Chondrocyte (in vitro differentiated cells): ENCODE measurements around the gene TMEM86B. TPM values are rescaled to one million over a fixed set of nuclear protein-coding genes. Genes with fewer than 3 reads are reported as not detected.

Experiments
- DNase-seq: peaks from one replicate; pipeline ENCODE4 v3.0.0; 2021; ENCODE audit warnings: mixed read lengths, low spot score
- H3K27ac Mint-ChIP-seq: one replicate; pipeline ENCODE4 v1.8.0; 2021; ENCODE audit warnings: mild to moderate bottlenecking, moderate library complexity, mixed read lengths; ENCODE audit not compliant: unreplicated experiment
- H3K27me3 Mint-ChIP-seq: 2 replicates; pipeline ENCODE4 v1.8.0; 2021; ENCODE audit warnings: low read depth, mixed read lengths
- H3K36me3 Mint-ChIP-seq: 2 replicates; pipeline ENCODE4 v1.8.0; 2021; ENCODE audit warnings: low read depth, mixed read lengths
- H3K4me1 Mint-ChIP-seq: 2 replicates; pipeline ENCODE4 v1.8.0; 2021; ENCODE audit warnings: low read depth, mild to moderate bottlenecking, mixed read lengths
- H3K4me3 Mint-ChIP-seq: one replicate; pipeline ENCODE4 v1.8.0; 2021; ENCODE audit warnings: mild to moderate bottlenecking, moderate library complexity, mixed read lengths; ENCODE audit not compliant: unreplicated experiment
- H3K9me3 Mint-ChIP-seq: 2 replicates; pipeline ENCODE4 v1.8.0; 2021; ENCODE audit warnings: low read depth, mixed read lengths
- total RNA-seq: library from RNA; stranded (reverse); gene quantifications from 3 replicates; pipeline ENCODE4 v1.2.1, GENCODE V29; 2021
- TF ChIP-seq, protein P1 (sequence below): fragments of 200-600 bp; sonication (generic); IDR thresholded peaks from 2 replicates; pipeline ENCODE4 v1.5.0; 2021; ENCODE audit warnings: antibody characterized with exemption, mild to moderate bottlenecking, moderate library complexity

Gene TMEM86B
- total RNA-seq, 1 donor from 2014 or later = 1.5 TPM

DNA sequence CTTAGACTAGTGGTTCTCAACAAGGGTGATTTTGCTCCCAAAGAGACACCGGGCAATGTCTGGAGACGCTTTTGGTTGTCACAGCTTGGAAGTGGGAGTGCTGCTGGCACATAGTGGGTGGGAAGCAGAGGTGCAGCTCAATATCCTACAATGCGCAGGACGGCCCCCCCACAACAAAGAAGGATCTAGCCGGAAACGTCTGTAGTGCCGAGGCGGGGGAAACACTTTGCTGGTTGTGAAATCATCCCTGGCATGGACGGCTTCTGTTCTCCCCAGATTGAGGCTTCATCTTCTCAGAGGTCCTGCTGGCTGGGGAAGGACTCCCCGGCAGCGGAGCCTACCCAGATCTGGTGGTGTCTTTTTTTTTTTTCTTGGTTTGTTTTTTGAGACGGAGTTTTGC is 35.1 kb downstream of the TMEM86B start:
- Mint-ChIP-seq H3K4me1 (peaks cover 6% of the 10 kb centered on the region), H3K4me3 (no peak overlapping the region), H3K27me3 (peaks cover 7% of the 10 kb centered on the region), H3K9me3 (no peaks in the 10 kb centered on the region), H3K27ac (no peak overlapping the region), H3K36me3 (no peaks in the 10 kb centered on the region)
- DNase-seq = no peak
- TF ChIP-seq, protein P1, sequence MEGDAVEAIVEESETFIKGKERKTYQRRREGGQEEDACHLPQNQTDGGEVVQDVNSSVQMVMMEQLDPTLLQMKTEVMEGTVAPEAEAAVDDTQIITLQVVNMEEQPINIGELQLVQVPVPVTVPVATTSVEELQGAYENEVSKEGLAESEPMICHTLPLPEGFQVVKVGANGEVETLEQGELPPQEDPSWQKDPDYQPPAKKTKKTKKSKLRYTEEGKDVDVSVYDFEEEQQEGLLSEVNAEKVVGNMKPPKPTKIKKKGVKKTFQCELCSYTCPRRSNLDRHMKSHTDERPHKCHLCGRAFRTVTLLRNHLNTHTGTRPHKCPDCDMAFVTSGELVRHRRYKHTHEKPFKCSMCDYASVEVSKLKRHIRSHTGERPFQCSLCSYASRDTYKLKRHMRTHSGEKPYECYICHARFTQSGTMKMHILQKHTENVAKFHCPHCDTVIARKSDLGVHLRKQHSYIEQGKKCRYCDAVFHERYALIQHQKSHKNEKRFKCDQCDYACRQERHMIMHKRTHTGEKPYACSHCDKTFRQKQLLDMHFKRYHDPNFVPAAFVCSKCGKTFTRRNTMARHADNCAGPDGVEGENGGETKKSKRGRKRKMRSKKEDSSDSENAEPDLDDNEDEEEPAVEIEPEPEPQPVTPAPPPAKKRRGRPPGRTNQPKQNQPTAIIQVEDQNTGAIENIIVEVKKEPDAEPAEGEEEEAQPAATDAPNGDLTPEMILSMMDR = no peak

DNA sequence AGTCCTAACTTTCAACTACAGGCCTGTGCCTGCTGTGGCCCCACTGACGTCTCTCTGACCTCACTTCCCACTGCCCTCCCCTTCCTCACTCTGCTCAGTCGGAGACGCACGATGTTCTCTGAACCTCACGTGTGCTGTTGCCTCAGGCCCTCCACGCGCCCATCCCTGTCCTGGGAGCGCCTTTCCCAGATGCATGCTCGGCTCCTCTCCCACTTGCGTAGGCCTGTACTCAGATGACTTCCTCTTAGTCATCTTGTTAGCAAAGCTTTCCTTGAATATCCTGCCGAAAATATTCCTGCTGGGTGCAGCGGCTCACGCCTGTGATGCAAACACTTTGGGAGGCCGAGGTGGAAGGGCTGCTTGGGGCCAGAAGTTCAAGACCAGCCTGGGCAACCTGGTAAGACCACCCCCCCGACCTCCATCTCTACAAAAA is 39.1 kb downstream of the TMEM86B start:
- Mint-ChIP-seq H3K27ac (peak overlapping the region; percentile 84), H3K27me3 (peaks cover 19% of the 10 kb centered on the region), H3K36me3 (no peaks in the 10 kb centered on the region), H3K4me1 (peaks cover 6% of the 10 kb centered on the region), H3K9me3 (no peaks in the 10 kb centered on the region), H3K4me3 (no peak overlapping the region)
- TF ChIP-seq, protein P1 = no peak
- DNase-seq = no peak

DNA sequence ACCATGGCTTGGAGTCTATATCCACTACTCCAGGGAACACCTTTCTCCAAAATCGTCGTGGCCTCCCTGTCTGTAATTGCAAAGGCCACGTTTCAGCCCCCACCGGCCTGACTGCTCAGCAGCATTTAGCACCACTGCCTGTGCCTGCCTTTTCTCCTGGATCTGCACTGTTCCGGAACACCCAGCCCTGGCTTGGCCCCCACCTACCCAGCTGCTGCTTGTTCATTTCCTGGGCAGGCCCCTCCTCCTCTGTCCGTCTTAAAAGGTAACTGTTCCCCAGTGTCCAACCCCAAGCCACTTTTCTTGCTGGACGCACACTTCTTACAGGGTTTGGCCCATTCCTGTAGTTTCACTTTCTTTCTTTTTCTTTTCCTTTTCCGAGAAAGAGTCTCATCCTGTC is 39.9 kb downstream of the TMEM86B start:
- Mint-ChIP-seq H3K4me1 (peaks cover 6% of the 10 kb centered on the region), H3K27ac (no peak overlapping the region), H3K9me3 (no peaks in the 10 kb centered on the region), H3K27me3 (peaks cover 22% of the 10 kb centered on the region), H3K36me3 (no peaks in the 10 kb centered on the region), H3K4me3 (no peak overlapping the region)
- no peak for DNase-seq
- TF ChIP-seq, protein P1 = no peak

DNA sequence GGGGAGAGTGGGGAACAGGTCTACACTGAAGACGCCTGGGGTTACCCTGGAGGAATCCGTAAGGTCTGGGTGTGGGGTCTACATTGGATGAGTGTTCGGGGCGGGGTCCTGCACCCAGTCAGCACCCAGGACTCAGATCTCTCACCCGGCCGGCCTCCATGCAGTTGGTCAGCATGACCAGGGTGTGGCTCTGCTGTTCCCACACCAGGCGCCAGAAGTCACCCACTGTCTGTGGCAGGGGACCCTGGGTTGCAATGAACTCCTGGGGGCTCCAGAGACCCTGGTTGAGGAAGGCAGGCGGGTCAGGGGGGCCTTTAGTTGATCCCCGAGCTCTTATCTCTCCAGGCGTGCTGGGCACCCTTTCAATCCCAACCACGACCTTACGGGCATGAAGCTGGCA is 42.5 kb downstream of the TMEM86B start:
- Mint-ChIP-seq H3K27me3 (peaks cover 33% of the 10 kb centered on the region), H3K4me3 (no peak overlapping the region), H3K4me1 (peaks cover 6% of the 10 kb centered on the region), H3K36me3 (no peaks in the 10 kb centered on the region), H3K9me3 (no peaks in the 10 kb centered on the region), H3K27ac (no peak overlapping the region)
- peak; percentile 92 for DNase-seq
- TF ChIP-seq, protein P1 = no peak

DNA sequence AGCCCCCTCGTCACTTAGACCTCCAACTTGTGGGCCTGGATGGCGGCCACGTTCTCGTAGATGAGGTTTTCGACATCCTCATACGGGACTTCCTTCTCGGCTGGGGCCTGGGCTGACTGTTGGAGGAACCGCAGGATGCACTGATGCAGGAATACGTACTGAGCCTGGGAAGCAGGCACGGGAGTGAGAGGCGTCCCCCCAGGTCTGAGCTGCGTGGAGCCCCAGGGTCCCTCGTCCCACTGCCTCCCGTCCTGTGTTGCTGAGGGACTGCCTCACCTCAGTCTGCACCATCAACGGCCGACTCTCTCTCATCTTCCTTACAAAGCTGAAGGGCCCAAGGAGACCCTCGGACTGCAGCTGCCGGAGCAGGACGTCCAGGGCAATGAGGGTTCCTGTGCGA is 46.8 kb downstream of the TMEM86B start:
- peaks cover 48% of the 10 kb centered on the region for H3K27me3 Mint-ChIP-seq
- TF ChIP-seq, protein P1 = no peak
- no peaks in the 10 kb centered on the region for H3K36me3 Mint-ChIP-seq
- peaks cover 12% of the 10 kb centered on the region for H3K4me1 Mint-ChIP-seq
- no peak for DNase-seq
- H3K27ac Mint-ChIP-seq = no peak overlapping the region
- H3K4me3 Mint-ChIP-seq = no peak overlapping the region
- H3K9me3 Mint-ChIP-seq = no peaks in the 10 kb centered on the region
